SHP77 treated with DMSO at 0.1 percent for 48 hours (cell line): ENCODE measurements around the gene ERP29.
"Not testable (repeated sequence)": the region's sequence is repeated elsewhere in the genome, so short reads cannot be mapped to it uniquely, and the experiment has no call there.

Experiments
- DNase-seq: peaks from one replicate; lab custom pipeline; 2025; lab: John Stamatoyannopoulos, UW

The ERP29 gene

DNA sequence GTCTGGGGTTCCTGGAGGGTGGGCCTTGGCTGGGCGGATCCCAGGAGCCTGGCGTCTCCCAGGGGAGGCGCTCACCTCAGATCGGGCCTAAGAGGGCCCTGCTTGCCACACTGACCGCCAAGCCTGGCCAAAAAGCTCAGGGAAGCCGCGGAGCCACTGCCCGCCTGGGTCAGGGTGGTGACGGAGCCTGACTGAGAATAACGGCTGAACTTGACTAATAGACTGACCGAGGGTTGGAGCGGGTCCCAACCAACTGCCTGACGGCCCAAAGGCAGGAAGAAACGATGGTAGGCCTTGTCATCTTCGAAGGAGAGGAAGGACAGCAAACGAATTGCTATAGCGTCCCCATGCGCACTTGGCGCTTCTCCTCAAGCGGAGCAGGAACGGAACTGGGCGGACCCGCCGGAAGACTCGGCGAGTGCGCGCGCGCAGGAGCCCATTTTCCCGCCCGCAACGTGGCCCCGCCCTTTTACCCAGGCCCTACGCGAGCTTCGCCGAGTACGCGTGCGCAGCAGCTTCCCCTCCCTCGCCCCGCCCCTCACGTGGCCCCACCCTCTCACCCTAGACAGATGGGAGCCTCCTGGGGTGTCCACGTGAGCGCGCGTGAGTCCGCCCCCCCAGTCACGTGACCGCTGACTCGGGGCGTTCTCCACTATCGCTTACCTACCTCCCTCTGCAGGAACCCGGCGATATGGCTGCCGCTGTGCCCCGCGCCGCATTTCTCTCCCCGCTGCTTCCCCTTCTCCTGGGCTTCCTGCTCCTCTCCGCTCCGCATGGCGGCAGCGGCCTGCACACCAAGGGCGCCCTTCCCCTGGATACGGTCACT lies at the start of gene ERP29, which contains the start of gene TMEM116:
Gene ERP29 (plus strand): TSS at position 652 of the 826 bp plus-strand sequence. CDS start 40 bp downstream, at position 692.
Gene TMEM116 (minus strand): TSS at position 391 of the 826 bp plus-strand sequence. CDS start 7,895 bp downstream, outside the sequence.
- DNase-seq = peak; percentile 96

DNA sequence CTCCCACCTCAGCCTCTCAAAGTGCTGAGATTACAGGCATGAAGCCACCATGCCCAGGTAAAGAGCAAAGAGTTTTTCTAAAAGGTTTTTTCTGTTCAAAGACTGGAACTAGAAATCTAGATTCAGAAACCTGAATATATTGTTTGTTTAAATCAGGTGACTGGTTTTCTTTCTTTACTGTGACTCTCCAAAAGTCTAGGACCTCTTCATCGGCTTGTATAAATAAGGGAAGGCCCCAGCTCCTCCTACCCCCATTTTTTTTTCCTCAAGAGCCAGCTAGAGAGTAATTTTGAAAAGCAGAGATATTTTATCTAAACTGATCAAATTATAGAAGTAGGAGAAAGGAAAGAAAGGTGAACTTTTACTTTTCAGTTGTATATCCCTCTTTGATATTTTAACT lies 48.3 kb upstream of the ERP29 start:
- DNase-seq = no peak

DNA sequence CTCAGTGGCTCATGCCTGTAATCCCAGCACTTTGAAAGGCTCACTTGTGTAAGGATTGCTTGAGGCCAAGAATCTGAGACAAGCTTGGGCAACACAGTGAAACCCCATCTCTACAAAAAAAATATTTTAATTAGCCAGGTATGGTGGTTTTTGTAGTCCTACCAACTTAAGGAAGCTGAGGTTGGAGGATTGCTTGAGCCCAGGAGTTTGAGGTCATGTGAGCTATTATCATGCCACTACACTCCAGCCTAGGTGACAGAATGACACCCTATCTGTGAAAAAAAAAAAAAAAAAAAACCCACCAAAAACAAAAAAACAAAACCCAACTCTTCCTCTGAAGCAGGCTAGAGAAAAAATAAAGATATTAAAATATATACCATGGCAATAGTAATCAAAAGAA lies 41.4 kb upstream of the ERP29 start:
- DNase-seq = no peak

DNA sequence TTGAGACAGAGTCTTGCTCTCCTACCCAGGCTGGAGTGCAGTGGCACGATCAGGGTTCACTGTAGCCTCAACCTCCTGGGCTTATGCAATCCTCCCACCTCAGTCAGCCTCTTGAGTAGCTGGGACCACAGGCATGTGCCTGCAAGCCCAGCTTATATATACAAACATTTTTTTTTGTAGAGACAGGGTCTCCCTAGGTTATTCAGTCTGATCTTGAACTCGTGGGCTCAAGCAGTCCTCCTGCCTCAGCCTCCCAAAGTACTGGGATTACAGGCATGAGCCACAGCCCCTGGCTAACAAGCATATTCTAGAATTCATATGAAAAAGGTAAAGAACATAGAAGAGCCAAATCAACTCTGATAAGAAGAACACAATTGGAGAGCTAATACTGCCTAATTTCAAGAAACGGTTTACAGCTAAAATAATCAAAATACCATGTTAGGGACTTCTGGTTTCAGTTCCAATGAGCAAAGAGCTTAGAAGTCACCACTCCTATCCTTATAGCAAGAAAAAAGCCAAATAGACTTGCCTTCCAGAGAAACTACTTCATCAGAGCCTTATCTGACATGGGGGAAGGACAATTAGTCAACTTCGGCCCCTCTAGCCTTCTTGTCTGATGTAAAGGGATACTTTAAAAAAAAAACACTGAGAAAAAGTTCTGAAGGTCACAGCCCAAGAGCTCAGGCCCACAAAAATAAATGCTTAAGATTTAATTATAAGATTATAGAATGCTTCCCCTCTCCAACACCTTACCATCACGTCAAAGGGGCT lies 37.9 kb upstream of the ERP29 start:
- no peak for DNase-seq

DNA sequence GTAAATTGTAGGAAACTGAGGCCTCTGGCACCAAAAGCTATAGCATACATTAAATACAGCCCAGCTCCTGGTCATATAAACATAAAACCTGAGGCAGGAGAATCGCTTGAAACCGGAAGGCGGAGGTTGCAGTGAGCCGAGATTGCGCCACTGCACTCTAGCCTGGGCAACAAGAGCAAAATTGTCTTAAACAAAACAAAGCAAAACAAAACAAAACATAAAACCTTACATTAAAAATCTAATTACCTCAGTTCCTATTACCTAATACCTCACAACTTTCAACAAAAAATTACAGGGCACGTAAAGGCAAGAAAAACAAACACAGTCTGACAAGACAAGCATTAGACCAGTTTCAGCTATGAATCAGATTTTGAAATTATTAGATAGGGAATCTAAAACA lies 36.9 kb upstream of the ERP29 start:
- DNase-seq = no peak

DNA sequence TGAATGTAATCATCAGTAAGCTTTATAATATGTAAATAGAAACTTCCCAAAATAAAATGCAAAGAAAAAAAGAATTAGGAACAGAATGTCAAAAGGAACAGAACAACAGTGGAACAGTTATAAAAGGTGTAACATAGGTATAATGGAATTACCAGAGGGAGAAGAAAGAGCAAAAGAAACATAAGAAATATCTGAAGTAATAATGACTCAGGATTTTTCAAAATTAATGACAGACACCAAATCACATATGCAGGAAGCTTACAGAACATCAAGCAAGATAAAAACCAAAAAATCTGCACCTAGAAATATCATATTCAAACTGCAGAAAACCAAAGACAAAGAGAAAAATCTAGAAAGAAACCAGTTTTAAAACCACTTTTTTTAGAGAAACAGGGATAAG lies 36.4 kb upstream of the ERP29 start:
- DNase-seq = no peak

DNA sequence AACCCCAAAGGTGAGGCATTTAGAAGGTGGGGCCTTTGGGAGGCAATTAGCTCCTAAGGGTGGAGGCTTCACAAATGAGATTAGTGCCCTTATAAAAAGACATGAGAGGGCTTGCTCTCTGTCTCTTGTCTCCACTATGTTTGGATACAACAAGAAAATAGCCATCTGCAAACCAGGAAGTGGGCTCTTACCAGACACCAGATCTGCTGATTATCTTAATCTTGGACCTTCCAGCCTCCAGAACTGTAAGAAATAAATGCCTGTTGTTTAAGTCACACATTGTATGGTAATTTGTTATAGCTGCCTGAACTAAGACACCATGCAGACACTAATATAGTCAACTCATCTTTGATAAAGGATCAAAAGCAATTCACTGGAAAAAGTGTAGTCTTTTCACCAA lies 34.7 kb upstream of the ERP29 start:
- DNase-seq = no peak

DNA sequence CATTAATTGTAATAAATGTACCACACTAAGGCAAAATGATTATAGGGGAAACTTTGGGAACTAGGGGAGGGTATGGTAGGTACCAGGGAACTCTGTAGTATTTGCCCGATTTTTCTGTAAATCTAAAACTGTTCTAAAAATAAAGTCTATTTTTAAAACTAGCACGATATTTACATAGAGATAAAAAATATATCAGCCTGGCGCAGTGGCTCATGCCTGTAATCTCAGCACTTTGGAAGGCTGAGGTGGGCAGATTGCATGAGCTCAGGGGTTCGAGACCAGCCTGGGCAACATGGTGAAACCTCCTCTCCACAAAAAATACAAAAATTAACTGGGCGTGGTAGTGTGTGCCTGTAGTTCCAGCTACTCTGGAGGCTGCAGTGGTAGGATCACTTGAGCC lies 32.6 kb upstream of the ERP29 start:
- DNase-seq = no peak

DNA sequence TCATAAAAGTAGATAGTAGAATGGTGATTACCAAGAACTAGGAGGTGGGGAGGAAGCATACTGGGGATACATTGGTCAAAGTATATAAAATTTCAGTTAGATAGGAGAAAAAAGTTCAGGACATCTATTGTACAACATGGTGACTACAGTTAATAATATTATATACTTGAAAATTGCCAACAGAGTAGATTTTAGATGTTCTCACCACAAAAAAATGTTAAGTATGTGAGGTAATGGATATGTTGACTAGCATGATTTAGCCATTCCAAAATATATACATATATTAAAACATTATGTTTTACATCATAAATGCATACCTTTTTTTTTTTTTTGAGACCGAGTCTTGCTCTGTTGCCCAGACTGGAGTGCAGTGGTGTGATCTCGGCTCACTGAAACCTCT lies 31.2 kb upstream of the ERP29 start:
- DNase-seq = no peak

DNA sequence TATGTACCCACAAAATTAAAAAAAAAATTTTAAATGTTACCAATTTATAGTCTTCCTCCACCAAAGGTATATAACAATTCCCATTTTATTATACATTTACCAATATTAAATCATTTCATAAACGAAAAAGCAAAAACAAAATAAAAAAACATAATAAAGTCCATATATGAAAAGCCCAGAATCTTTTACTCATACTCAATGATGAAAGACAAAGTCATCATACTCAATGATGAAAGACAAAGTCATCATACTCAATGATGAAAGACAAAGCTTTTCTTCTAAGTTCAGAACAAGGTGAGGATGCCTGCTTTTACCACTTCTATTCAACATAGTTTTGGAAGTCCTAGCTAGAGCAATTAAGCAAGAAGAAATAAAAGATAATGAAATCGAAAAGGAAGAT lies 28.4 kb upstream of the ERP29 start:
- DNase-seq = no peak

DNA sequence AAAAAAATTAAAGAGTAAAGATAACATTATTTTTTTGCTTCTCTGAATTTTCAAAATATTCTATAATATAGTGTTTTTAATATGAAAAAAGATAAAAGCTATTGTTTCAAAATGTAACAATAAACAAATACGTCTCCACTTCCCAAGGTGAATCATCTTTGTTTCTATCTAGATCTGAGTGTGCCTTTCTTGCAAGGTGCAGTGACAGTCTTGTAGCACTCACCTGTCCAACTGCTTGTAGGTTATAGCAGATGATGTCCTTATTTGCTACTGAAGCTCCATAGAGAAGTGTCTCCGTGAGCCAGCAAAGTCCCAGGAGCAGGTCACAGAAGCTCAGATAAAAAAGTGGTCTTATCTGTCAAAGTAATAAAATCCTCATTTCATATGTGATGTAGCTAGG lies 21.7 kb upstream of the ERP29 start:
- no peak for DNase-seq

DNA sequence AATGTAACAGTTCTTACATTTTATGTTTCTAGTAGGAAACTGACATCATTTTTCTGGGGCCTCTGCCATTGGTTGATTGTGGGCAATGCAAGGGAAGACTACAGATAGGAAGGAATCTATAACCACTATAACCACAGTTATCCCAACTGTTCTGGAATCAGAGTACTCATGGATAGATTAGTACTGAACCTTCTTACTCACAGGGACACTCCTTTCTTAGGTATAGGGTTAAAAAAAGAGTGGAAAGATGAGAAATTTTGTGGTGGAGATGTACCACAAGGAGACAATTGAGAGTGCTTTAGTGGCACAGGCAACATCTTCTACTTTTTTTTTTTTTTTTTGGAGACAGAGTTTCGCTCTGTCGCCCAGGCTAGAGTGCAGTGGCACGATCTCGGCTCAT lies 21.3 kb upstream of the ERP29 start:
- DNase-seq = no peak

DNA sequence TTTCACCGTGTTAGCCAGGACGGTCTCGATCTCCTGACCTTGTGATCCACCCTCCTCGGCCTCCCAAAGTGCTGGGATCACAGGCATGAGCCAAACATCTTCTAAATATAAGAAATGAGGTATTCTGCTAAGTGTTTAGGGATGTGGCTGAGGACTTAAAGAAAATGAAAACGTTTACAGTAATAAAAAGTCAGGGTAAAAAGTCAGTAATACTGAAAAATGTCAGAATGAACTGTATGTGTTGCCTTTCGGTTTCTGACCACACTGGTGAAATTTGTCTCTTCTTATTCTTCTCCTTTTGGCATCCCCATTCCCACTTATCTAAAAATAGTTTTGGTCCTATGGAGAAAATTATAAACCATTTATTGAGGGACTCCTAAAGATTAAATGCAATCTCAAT lies 20.8 kb upstream of the ERP29 start:
- DNase-seq = no peak

DNA sequence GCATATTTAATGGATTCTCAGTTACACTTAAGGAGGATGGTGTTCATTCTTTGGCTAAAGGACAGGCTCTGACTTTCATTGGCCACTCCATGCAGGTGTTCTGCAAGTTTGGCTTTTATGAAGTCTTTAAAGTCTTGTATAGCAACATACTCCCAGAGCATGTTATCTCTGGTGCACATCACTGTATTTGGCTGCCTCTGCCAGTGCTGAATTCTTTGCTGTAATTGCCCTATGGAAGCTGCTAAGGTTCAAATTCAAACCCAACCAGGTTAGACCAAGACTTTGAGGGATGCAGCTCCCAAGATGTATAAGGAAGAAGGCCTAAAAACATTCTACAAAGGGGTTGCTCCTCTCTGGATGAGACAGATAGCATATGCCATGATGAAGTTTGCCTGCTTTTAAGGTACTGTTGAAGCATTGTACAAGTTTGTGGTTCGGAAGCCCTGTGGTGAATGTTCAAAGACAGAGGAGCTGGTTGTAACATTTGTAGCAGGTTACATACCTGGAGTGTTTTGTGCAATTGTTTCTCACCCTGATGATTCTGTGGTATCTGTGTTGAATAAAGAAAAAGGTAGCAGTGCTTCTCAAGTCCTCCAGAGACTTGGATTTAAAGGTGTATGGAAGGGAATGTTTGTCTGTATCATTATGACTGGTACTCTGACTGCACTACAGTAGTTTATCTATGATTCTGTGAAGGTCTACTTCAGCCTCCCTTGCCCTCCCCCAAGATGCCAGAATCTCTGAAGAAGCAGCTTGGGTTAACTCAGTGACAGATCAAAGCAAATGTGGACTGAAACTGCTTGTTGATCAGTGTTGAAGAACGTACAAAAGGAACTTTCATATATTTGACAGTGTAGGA lies 19.7 kb upstream of the ERP29 start:
- no peak for DNase-seq

DNA sequence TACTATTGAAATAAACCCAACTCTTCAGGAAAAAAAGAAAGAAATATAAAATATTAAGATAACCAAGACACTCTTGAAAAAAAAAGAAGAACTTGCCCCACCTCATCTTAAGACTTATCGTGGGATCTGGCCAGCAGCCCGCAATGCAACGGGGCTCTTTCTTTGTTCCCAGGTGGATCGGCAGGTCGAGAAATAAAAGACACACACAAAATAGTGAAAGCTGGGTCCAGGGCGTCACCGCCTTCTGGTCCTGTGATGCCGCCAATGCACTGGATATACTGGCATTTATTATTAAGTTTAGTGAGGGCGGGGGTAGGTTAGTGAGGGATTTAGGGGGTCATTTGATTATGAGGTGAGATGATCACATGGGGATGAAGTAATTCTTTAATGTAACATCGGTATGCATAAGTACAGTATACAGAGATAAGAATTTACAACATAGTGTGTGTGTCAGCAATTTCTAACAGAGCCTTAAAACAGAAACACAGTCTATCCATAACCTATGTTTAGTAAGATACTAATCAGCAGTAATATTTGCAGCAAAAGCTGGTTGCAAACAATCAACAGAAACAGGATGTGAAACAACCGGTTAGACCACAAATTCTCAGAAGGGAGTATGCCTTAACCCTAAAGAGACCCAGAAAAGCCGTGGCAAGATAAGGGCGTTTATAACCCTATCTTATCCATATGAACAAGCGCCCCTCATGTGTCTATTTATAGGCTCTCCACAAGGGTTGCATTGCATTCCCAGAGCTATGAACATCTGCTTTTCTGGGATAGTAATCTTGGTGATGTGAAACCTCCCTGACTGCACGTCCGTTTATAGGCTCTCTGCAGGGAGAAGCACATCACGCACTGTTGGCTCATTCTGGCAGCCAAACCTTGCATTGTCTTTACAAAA lies 18.8 kb upstream of the ERP29 start:
- not testable (repeated sequence) for DNase-seq

DNA sequence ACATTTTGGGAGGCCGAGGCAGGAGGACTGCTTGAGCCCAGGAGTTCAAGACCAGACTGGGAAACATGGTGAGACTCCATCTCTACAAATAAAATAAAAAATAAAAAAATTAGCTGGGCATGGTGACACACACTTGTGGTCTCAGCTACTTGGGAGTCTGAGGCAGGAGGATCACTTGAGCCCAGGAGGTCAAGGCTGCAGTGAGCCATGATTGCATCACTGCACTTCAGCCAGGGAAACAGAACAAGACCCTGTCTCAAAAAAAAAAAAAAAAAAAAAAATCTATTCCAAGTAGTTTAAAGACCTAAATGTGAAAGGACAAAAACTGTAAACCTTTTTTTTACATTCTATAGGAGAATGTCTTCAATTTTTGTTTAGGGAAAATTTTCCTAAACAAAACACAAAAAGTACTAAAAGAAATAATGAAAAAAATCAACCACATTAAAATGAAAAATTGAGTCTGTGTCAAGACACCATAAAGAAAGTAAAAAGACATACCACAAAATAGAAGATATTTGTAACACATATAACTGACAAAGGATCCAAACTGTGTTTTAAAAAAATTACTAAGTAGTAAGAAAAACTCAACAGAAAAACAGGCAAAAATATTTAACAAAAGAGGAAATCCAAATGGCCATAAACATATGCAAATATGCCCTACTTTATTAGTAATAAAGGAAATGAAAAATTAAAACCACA lies 17.3 kb upstream of the ERP29 start:
- DNase-seq = no peak

DNA sequence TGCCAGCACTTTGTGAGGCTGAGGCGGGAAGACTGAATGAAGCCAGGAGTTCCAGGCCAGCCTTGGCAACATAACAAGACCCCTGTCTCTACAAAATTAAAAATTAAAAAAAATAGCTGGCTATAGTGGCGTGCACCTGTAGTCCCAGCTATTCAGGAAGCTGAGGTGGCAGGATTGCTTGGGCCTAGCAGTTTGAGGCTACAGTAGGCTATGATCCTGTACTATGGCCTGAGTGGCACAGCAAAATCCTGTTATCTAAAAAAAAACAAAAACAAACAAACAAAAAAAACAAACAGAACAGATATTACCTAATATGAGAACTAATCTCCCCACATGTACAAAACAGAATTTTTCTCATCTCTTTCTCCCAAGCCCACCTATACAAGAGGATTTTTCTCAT lies 15.9 kb upstream of the ERP29 start:
- no peak for DNase-seq

DNA sequence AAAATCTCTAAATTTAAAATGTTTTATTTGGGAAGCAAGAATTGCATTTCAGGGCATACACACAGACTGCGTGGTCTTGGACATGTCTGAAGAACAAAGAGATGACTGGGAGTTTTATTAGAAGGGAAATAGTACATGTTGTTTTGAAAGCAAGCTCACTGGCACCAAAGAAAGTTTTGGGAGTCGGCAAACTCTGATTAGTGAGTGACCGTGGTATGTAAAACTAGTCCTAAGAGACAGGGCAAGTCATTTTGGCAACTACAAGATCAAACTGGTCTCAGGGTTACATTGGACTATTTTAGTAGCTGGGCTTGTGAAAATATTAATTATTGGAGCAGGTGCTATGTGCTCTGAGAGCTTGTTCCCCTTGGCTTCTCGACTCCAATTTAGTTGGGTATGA lies 15.2 kb upstream of the ERP29 start:
- no peak for DNase-seq

DNA sequence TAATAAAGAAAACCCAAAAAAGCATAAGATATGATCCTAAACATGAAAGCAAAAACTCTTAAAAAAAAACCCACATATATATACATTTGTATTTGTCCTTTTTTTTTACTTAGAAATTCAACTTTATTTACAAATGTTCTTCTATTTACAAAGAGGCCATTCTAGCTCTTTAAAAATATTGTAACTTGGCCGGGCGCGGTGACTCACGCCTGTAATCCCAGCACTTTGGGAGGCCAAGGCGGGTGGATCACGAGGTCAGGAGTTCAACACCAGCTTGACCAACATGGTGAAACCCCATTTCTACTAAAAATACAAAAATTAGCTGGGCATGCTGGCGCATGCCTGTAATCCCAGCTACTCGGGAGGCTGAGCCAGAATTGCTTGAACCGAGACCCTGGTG lies 14.1 kb upstream of the ERP29 start:
- DNase-seq = not testable (repeated sequence)

DNA sequence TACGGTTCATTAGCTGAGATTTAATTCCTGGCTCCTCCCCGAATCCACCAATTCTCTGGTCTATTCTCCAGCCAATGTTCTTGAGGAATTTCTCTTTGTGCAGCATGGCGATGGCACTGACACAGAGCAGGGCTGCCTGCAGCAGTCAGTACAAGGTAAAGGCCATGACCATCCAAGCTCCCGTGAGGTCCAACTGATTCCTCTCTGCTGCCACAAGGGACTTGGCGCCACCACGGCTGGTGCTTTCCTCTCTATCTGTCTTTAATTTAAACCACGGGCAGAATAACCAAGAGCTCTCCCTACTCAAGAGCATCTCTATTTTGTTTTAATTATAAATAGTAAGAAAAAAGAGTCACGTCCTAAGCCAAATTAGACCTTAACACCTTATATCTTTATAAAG lies 12.4 kb upstream of the ERP29 start:
- no peak for DNase-seq

DNA sequence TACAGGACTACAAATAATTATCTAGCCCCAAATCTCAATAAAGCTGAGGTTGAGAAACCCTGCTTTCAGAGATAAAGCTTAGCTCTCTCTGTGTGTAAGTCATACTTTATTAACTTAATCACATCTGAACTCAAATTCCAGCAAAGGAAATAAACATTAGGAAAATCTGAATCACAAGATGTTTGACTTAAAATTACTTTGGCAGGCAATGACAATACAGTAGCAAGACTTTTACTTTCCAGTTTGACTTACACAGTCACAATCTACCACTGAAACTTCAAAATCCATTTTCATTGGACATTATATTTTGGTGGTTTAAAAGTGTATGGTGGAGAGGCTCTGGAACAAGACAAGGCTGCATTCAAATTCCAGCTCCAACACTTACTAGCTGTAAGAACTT lies 11.7 kb upstream of the ERP29 start:
- no peak for DNase-seq
